Kasumi-1 (cell line): ENCODE data around the gene MMP24OS.
"Not testable (repeated sequence)": the region's sequence is repeated elsewhere in the genome, so short reads cannot be mapped to it uniquely, and the experiment has no call there.

Experiments used
- DNase-seq, 2 experiments: peaks; one replicate each; lab custom pipeline; 2025; lab: John Stamatoyannopoulos, UW

Gene MMP24OS

DNA sequence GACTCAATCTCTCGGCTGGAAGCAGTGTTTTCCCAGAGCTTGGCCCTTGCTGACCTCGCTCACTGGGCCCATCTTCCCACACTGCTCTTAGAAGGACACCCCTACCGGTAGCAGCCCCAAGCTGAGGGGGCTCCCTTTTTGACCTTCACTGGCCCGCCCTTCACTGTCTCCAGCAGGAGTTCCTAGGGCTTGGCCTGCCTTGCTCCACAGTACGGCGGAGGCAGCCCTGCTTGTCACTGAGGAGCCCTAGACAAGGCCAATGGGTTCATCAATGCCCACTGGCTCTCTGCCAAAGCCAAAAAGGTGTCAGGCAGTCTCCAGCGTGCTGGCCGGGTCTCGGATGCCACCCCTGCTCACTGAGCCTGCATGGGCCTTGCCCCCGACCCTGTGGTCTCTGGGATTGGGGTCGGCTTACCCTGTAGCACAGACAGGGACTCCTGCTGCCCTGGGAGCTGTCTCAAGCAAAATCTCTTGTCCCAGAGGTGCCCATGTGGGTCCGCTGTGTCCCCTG is 2.1 kb downstream of the MMP24OS start:
- DNase-seq: no peak

DNA sequence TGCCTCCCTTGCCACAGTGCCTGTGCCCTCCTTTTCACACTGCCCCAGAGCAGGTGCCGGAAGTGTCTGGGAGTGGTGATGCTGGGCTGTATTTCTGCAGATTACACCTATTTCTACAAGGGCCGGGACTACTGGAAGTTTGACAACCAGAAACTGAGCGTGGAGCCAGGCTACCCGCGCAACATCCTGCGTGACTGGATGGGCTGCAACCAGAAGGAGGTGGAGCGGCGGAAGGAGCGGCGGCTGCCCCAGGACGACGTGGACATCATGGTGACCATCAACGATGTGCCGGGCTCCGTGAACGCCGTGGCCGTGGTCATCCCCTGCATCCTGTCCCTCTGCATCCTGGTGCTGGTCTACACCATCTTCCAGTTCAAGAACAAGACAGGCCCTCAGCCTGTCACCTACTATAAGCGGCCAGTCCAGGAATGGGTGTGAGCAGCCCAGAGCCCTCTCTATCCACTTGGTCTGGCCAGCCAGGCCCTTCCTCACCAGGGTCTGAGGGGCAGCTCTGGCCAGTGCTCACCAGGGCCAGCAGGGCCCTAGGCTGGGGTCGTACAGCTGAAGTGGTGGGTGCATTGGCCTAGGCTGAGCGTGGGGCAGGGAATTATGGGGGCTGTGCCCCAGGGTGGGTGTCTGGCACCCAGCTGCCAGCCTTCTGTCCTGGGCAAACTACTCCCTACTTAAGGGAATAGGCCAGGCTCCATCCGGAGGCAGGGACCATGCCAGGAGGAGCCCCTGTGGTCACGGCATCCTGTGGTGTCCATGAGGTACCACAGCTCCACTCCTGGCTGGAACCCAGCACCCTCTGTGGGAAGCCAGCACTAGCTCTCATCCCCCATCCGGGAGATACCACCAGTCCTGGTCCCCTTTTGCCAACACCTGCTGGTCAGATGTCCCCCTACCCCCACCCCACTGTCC is 3.5 kb downstream of the MMP24OS start:
- DNase-seq: no peak

- no peak for DNase-seq
These were observed 4.3 kb downstream of the MMP24OS start for GRCh38 chr20:35273449-35274171.

DNA sequence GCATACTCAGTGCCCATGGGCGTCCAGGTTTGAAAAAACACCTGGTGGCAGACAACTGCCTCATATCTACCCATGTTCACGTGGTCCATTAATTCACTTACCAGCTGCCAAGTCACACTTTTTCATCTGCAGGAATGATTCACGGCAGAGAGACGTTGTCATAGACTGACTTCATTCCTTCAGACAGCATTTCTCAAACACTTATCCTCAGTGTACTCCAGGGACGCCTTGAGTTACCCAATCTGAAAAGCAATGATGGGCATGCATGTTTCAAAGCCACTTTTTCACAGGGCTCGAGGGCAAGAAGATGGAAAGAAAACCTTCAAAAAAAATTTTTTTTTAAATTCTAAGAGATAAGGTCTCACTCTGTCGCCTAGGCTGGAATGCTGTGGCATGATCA is 6.0 kb downstream of the MMP24OS start:
- no peak for DNase-seq

DNA sequence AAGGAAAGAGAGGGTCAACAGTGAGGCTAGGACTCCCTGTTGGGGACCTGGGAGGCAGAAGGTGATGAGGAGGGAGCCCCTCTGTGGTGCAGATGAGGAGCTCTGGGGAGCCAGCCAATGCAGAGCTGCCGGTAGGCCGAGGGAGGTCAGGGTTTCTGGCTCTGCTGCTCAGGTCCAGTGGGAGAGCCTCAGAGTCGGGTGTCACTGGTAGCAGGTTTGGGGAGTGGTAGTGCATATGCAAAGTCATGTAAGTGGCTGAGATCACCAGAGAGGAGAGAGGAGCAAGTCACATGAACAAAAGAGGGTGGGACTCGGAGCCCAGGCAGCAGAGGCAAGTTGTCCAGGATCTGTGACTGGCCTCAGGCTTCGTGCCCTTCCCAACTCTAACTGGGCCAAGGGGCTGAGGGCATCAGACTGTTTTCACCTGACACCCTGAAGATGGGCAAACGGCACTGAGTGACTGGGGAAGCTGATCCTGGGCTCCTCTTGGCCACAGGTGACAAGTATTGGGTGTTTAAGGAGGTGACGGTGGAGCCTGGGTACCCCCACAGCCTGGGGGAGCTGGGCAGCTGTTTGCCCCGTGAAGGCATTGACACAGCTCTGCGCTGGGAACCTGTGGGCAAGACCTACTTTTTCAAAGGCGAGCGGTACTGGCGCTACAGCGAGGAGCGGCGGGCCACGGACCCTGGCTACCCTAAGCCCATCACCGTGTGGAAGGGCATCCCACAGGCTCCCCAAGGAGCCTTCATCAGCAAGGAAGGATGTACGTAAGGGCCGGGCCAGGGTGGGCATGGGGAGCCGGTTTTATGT is 6.6 kb downstream of the MMP24OS start:
- DNase-seq: no peak

DNA sequence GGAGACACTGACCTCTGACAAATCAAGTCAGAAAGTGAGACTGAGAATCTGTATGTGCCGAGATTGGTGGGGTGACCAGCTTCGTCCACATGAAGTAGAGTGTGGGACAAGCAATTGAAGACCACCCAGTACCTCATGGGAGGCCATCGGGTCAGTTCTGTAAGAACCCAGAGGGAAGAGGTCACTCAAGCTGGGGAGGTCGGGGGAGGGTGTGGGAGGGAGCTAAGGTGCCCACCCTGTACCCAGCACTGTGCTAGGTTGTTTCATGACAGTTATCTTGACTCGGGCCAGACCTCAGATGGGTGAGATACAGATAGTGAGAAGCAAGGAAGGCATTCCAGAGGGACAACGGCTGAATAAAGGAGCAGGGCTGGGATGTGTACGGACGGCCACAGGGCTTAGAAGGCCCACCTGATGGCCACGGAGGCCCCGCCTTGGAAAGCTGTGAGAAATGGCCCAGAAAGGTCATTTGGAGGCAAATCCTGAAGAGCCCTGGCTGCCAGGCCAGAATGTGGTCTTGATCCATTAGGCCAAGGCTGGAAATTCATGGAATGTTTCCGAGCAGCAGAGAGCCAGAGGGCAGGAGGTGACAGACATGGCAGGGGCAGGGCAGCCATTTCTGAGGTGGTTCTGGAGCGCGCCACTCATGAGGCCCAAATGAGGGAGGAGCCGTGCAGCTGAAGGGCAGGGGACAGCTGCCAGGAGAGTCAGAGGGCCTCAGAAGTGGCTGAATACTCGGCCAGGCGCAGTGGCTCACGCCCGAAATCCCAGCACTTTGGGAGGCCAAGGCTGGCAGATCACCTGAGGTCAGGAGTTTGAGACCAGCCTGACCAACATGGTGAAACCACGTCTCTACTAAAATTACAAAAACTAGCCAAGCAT is 7.7 kb downstream of the MMP24OS start:
- no peak for DNase-seq

DNA sequence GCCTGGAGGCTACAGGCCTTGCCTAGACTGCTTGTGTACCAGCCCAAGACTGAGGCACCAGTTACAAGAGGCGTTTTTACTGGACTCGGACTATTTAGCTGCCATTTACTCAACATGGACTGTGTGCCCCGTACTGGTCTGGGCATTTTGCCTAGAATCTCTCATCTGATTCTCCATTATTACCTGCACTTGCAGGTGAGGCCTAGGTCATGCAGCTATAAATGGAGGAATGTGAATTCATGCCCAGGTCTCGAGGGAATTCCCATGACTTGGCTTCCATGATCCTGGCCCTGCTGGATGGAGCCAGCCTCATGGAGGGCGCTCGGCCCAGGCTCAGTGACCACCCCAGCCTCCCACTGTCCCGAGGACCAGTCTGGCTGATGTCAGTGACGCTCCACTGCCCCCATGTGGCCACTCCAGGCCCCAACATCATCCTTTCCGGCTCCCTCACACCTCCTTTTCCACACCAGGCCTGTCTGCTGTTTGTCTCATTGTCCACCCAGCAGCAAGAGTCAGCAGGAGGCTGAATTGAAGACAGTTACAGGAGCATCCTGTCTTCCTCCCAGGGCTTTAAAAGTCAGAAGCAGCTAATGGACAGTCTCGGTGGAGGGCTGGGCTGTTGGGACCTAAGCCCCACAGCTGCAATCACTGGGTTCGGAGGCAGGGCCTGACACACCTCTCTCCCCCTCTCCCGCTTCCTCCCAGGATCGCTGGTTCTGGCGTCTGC is 8.7 kb downstream of the MMP24OS start:
- DNase-seq: peak; percentile 46 to 62

DNA sequence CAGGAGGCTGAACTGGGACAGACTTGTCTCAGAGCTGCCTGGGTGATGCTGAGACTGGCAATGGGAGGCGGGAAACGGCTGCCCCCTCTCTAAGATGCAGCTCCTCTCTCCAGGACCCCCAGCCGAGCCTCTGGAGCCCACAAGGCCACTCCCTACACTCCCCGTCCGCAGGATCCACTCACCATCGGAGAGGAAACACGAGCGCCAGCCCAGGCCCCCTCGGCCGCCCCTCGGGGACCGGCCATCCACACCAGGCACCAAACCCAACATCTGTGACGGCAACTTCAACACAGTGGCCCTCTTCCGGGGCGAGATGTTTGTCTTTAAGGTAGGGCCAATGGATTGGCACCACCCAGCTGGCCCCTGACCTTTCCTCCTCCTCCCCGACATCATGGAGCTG is 10.8 kb downstream of the MMP24OS start:
- no peak for DNase-seq

GRCh38 chr20:35264755-35265154 is 13.2 kb downstream of the MMP24OS start:
- peak; percentile 17 to 21 for DNase-seq

GRCh38 chr20:35263532-35264341 is 14.2 kb downstream of the MMP24OS start:
- DNase-seq: no peak

DNA sequence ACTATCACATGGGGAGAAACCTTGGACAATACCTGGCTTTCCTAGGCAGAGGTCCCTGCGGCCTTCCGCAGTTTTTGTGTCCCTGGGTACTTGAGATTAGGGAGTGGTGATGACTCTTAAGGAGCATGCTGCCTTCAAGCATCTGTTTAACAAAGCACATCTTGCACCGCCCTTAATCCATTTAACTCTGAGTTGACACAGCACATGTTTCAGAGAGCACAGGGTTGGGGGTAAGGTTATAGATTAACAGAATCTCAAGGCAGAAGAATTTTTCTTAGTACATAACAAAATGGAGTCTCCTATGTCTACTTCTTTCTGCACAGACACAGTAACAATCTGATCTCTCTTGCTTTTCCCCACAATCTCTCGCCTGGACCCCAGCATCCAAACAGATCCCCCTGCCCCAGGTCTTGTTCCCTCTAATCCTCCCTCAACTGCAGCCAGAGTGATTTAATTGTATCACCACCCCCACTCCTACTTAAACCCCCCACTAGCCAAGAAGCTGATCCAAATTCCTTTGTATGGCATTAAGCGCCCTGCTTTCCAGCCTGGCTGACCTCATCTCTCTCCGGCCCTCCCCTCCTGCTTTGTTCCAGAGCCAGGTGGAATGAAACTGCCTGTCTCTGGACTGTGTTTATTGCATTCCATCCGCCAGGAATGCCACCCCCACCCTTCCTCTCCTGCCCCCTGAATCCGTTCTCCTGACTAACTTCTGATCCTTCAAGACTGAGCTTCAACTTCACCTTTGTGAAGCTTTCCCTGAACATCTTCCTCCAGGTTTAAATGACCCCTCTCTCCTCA is 15.0 kb downstream of the MMP24OS start:
- DNase-seq: not testable (repeated sequence)

DNA sequence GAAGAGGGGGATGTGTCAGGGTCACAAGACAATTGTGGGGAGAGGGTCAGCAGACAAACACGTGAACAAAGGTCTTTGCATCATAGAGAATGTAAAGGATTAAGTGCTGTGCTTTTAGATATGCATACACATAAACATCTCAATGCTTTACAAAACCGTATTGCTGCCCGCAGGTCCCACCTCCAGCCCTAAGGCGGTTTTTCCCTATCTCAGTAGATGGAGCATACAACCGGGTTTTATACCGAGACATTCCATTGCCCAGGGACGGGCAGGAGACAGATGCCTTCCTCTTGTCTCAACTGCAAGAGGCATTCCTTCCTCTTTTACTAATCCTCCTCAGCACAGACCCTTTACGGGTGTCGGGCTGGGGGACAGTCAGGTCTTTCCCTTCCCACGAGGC is 15.6 kb downstream of the MMP24OS start:
- DNase-seq: not testable (repeated sequence)

DNA sequence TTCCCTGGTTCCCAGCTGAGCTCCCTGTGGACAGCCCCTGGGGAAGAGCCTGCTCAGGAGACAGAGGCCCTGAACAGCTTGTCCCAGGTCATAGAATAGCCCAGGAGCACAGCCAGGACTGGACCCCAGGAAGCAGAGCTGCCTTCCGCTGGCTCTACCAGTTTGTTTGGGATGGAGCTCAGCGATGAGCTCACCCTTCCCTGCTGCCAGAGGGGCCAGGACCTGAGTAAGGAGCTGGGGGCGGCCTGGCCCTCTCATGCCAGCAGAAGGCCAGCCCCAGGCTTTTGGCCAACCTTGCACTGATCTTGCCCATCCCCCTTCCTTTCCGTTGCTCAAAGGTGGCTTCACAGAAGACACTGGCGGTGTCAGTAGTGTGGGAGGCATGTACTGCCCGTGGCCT is 17.5 kb downstream of the MMP24OS start:
- no peak for DNase-seq

DNA sequence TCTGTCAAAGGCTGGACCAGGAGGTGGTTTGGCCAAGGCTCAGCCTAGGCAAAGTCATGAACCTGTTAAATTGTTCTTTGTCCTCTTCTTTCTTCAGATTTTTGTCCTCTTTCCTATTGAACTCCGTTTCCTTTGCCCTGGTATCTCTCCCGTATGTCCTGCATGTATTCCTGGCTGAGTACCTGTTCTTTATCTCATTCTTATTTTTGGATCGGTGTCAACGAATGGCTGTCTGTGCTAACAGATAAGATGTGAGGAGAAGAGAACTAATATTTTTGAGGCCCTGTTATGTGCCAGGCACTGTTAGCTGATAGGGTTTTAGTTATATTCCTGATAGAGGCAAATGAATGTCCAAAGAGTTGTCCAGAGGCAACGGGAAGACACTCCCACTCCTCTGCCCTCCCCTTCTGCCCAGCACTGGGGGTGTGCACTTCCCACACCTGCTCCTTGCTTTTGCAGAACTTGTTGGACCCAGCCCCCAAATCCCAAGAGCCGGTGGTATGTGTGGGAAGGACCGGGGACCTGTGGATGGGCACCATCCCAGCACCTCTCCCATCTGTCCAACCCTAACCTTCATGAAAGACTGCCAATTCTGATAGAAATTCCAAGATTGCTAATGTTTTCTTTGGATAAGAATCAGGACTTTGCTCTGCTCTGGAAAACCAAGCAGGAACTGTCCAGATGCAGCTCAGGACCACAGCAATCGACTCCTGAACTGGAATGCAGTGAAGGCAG is 20.6 kb downstream of the MMP24OS start:
- DNase-seq: no peak

DNA sequence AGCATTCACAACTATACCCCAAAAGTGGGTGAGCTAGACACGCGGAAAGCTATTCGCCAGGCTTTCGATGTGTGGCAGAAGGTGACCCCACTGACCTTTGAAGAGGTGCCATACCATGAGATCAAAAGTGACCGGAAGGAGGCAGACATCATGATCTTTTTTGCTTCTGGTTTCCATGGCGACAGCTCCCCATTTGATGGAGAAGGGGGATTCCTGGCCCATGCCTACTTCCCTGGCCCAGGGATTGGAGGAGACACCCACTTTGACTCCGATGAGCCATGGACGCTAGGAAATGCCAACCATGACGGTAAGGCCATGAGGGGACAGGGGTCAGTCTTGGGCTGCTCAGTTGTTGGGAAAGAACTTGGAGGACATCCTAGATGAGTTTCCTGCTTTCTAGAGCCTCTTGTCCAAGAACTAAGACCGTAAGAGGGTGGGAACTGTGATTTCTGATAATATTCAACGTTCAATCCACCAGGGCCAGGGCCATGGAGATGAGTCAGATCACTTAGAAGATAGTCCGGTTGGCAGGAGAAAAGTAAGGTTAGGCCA is 23.4 kb downstream of the MMP24OS start:
- no peak for DNase-seq

DNA sequence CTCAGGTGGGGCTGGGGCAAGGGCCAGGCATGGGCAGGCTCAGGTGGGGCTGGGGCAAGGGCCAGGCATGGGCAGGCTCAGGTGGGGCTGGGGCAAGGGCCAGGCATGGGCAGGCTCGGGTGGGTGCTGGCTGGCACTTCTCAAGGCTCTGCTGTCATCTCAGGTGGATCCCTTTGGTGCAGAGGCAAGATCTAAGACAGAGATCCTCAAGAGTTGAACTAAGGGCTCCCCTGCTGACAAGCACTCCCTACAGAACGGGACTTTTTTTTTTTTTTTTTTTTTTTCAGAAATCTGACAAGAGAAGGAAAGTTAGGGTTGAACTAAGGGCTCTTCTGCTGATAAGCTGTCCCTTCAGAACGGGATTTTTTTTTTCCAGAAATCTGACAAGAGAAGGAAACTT is 24.9 kb downstream of the MMP24OS start:
- no peak for DNase-seq

DNA sequence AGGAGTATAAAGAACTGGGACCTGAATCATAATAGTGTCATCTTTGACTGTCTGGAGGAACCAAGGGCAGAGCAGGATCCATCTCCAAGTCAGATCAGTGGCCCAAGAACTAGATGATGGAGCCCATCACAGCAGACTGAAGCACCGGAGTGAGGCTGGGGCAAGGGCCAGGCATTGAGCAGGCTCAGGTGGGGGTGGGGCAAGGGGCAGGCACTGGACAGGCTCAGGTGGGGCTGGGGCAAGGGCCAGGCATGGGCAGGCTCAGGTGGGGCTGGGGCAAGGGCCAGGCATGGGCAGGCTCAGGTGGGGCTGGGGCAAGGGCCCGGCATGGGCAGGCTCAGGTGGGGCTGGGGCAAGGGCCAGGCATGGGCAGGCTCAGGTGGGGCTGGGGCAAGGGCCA is 25.3 kb downstream of the MMP24OS start:
- not testable (repeated sequence) for DNase-seq

DNA sequence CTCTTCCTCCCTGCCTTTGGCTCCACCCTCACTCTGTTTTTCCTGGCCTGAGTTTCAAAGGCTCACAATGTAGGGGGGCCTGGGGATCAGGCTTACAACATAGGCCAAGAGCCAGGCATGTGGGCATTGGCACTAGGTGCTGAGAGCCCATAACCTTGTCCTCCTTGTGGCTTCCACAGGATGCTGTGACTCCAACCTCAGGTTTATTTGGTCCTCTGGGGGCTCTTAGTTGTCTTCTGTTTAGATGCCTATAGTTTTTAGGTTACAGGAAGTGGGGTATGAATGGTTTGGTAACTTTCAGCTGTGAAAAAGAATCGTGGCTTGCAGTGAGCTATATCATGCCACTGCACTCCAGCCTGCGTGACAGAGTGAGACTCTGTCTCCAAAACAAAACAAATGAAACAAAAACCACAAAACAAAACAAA is 25.9 kb downstream of the MMP24OS start:
- no peak for DNase-seq
